Occipital lobe (tissue), 2 donors: ENCODE measurements around the gene POLRMT. TPM values are rescaled to one million over a fixed set of nuclear protein-coding genes. Genes with fewer than 3 reads are reported as not detected.
"Not testable (repeated sequence)": the region's sequence is repeated elsewhere in the genome, so short reads cannot be mapped to it uniquely, and the experiment has no call there.

Experiments
- DNase-seq: peaks from one replicate; lab custom pipeline; 2025; lab: John Stamatoyannopoulos, UW
- total RNA-seq: library from RNA; depleted of rRNA; stranded (reverse); fragments of >200 nt; gene quantifications from one replicate; pipeline ENCODE4 v1.2.3, GENCODE V29; 2014

The POLRMT gene
- total RNA-seq, 1 donor from 2014 or later, result 12.5 TPM

GRCh38 chr19:628168-628567 is 5.2 kb downstream of the POLRMT start:
- DNase-seq, result no peak

GRCh38 chr19:626566-626965 is 6.8 kb downstream of the POLRMT start:
- not testable (repeated sequence) for DNase-seq

GRCh38 chr19:625257-625656 is 8.1 kb downstream of the POLRMT start:
- no peak for DNase-seq

- no peak for DNase-seq
These were observed 8.8 kb downstream of the POLRMT start for GRCh38 chr19:624433-625109.

GRCh38 chr19:623974-624373 is 9.4 kb downstream of the POLRMT start:
- no peak for DNase-seq

GRCh38 chr19:623175-623916 is 10.0 kb downstream of the POLRMT start:
- no peak for DNase-seq

GRCh38 chr19:622666-623065 is 10.7 kb downstream of the POLRMT start:
- no peak for DNase-seq

- no peak for DNase-seq
These were observed 11.5 kb downstream of the POLRMT start for GRCh38 chr19:621819-622218.

- DNase-seq, result not testable (repeated sequence)
These were observed 12.1 kb downstream of the POLRMT start for GRCh38 chr19:621191-621590.

- DNase-seq, result no peak
These were observed 13.0 kb downstream of the POLRMT start for GRCh38 chr19:620166-620862.

GRCh38 chr19:619286-620002 is 13.9 kb downstream of the POLRMT start:
- DNase-seq, result no peak

- no peak for DNase-seq
These were observed 14.6 kb downstream of the POLRMT start for GRCh38 chr19:618674-619285.

GRCh38 chr19:618247-618619 is 15.1 kb downstream of the POLRMT start:
- no peak for DNase-seq

- DNase-seq, result no peak
These were observed 15.6 kb downstream of the POLRMT start for GRCh38 chr19:617551-618246.

GRCh38 chr19:616747-617526 is 16.4 kb downstream of the POLRMT start:
- DNase-seq, result no peak

- no peak for DNase-seq
These were observed 17.2 kb downstream of the POLRMT start for GRCh38 chr19:616062-616700.

GRCh38 chr19:615619-616018 is 17.7 kb downstream of the POLRMT start:
- no peak for DNase-seq

- DNase-seq, result no peak
These were observed 19.4 kb downstream of the POLRMT start for GRCh38 chr19:613732-614567.

GRCh38 chr19:612941-613340 is 20.4 kb downstream of the POLRMT start:
- no peak for DNase-seq
